ENCODE measurements around the gene UGT1A8. TPM values are rescaled to one million over a fixed set of nuclear protein-coding genes. Genes with fewer than 3 reads are reported as not detected.

UGT1A8 gene
- total and polyA plus RNA-seq, 9 of the 15 experiments (the other 6 are each of a cell fraction or from before 2014, with no cell fraction given), result 0.04 TPM; not detected in 8

GRCh38 chr2:233793465-233794127 lies 176.2 kb downstream of the UGT1A8 start:
- Histone ChIP-seq H3K27ac (ENCODE audit: extremely low read depth, low read depth, low read length) (no peak overlapping the region), H3K27me3 (ENCODE audit: control insufficient read depth in 2 of 2, insufficient read depth in 2 of 2, low read length in 2 of 2) (peaks cover 0 to 44% of the 10 kb centered on the region in 2 experiments; a peak in 2 of 5 replicates), H3K4me2 (ENCODE audit: insufficient read depth, low read length) (no peak overlapping the region), H3K36me3 (ENCODE audit: control insufficient read depth, insufficient read depth, low read length) (no peaks in the 10 kb centered on the region), H3K79me2 (ENCODE audit: control insufficient read depth, insufficient read depth, low read length) (no peaks in the 10 kb centered on the region), H3K9me1 (ENCODE audit: control insufficient read depth, insufficient read depth, low read length) (no peaks in the 10 kb centered on the region), H4K20me1 (replicated peaks; ENCODE audit: control insufficient read depth, insufficient read depth, low read length) (no peaks in the 10 kb centered on the region), H2AFZ (ENCODE audit: low read depth, low read length) (no peak overlapping the region), H3K4me1 (replicated peaks in 1 of 2; ENCODE audit: control insufficient read depth in 2 of 2, insufficient read depth in 2 of 2, low read length in 2 of 2) (no peaks in the 10 kb centered on the region; a peak in 1 of 5 replicates), H3K4me3 (no peak overlapping the region), H3K9ac (ENCODE audit: insufficient read depth in 1 of 2, low read depth in 2 of 2, low read length in 2 of 2) (no peak overlapping the region), H3K9me3 (replicated peaks; ENCODE audit: control insufficient read depth, insufficient read depth, low read depth, low read length) (no peaks in the 10 kb centered on the region)
- WGBS (ENCODE audit: insufficient coverage, low coverage, missing lambda C conversion rate), result 1% methylated on average over 11 of the region's 18 CpGs
- DNase-seq (ENCODE audit: extremely low read depth in 1 of 4, low spot score in 3 of 4) (no peak), ATAC-seq (no peak), FAIRE-seq (no peak)
- in situ Hi-C loops (cut with MboI), result no loop called here
- CTCF ChIA-PET (ENCODE audit: low intra/inter-chr PET ratio), result no interaction called here
- POLR2A ChIA-PET, result interaction anchor here (0.6 kb wide), 1 partner anchor 409 kb away, joined by 3 read pairs; no protein-coding TSS in a partner anchor
- BruUV-seq (replicated peaks), result no TSS peak
- intact Hi-C loops (cut with micrococcal nuclease), result no loop called here
- no peak for TF ChIP-seq SIX5 (IDR thresholded peaks at IDR 0.05; ENCODE audit: borderline replicate concordance in 1 of 2, insufficient read depth in 1 of 2, low read depth in 1 of 2, low read length in 2 of 2)
- TF ChIP-seq SIN3B (IDR thresholded peaks at IDR 0.05; ENCODE audit: low read depth), result no peak
- no peak for TF ChIP-seq ZBTB7A (IDR thresholded peaks at IDR 0.05; ENCODE audit: borderline replicate concordance, control insufficient read depth, low read depth, low read length)
- TF ChIP-seq NRF1 (conservative IDR thresholded peaks at IDR 0.05 in 1 of 2, IDR thresholded peaks at IDR 0.05 in 1 of 2), result no peak
- TF ChIP-seq ZNF318 (IDR thresholded peaks at IDR 0.05; ENCODE audit: borderline replicate concordance in 1 of 2, low read depth in 1 of 2), result no peak
- TF ChIP-seq, protein P1, sequence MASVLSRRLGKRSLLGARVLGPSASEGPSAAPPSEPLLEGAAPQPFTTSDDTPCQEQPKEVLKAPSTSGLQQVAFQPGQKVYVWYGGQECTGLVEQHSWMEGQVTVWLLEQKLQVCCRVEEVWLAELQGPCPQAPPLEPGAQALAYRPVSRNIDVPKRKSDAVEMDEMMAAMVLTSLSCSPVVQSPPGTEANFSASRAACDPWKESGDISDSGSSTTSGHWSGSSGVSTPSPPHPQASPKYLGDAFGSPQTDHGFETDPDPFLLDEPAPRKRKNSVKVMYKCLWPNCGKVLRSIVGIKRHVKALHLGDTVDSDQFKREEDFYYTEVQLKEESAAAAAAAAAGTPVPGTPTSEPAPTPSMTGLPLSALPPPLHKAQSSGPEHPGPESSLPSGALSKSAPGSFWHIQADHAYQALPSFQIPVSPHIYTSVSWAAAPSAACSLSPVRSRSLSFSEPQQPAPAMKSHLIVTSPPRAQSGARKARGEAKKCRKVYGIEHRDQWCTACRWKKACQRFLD (CRISPR knock-in tag; IDR thresholded peaks at IDR 0.05), result no peak
- TF ChIP-seq KLF6 (CRISPR knock-in tag; IDR thresholded peaks at IDR 0.05; ENCODE audit: borderline replicate concordance), result no peak
- TF ChIP-seq, protein P2, sequence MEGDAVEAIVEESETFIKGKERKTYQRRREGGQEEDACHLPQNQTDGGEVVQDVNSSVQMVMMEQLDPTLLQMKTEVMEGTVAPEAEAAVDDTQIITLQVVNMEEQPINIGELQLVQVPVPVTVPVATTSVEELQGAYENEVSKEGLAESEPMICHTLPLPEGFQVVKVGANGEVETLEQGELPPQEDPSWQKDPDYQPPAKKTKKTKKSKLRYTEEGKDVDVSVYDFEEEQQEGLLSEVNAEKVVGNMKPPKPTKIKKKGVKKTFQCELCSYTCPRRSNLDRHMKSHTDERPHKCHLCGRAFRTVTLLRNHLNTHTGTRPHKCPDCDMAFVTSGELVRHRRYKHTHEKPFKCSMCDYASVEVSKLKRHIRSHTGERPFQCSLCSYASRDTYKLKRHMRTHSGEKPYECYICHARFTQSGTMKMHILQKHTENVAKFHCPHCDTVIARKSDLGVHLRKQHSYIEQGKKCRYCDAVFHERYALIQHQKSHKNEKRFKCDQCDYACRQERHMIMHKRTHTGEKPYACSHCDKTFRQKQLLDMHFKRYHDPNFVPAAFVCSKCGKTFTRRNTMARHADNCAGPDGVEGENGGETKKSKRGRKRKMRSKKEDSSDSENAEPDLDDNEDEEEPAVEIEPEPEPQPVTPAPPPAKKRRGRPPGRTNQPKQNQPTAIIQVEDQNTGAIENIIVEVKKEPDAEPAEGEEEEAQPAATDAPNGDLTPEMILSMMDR (IDR thresholded peaks at IDR 0.05 in 2 of 3, conservative IDR thresholded peaks at IDR 0.05 in 1 of 3; ENCODE audit: insufficient read depth in 2 of 3, low read depth in 1 of 3, low read length in 3 of 3), result no peak
- no peak for TF ChIP-seq THRAP3 (IDR thresholded peaks at IDR 0.05; ENCODE audit: borderline replicate concordance)
